Sigmoid colon (tissue), 4 donors: Measurements from ENCODE around the gene AP3B1.

ENCODE experiments used
- EP300 ChIP-seq, 4 donors: sonication (generic); formaldehyde crosslinking; IDR thresholded peaks; one replicate each; pipeline ENCODE4 v1.6.1; 2017; ENCODE audit warnings: antibody characterized with exemption in 4 of 4
- POLR2A ChIP-seq, 2 donors: fragments of 450-650 bp; IDR thresholded peaks; one replicate each; pipeline ENCODE4 v1.6.1; 2016; ENCODE audit warnings: antibody characterized with exemption in 2 of 2, mild to moderate bottlenecking in 2 of 2, moderate library complexity in 2 of 2
- POLR2AphosphoS5 ChIP-seq, 4 donors: sonication (generic); formaldehyde crosslinking; IDR thresholded peaks; one replicate each; pipeline ENCODE4 v1.6.1; 2017; ENCODE audit warnings: antibody characterized with exemption in 4 of 4
- TF ChIP-seq, protein P1 (sequence below), 4 experiments: fragments of 450-650 bp in 3 of 4; fragments of 200-600 bp in 1 of 4; IDR thresholded peaks; one replicate each; pipeline ENCODE4 v1.5.1; 2016 to 2019; ENCODE audit warnings: antibody characterized with exemption in 4 of 4, mild to moderate bottlenecking in 3 of 4, moderate library complexity in 2 of 4

DNA sequence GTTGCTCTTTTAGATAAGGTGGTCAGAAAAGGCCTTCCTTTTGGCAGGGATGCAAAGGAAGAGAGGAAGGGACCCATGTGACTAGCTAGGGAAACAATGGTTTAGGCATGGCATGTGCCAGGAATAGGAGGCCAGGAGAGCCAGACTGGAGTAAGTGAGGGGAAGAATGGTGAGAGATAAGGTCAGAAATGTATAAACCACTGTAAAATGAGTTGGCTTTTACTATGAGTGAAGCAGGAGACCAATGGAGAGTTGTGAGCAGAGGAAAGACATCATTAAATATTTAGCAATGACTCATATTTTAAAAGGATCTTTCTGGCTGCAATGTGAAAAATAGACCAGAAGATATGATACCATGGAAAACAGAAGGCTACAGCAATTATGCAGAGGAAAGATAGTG lies 50.9 kb downstream of the AP3B1 start:
- no peak for TF ChIP-seq EP300 (IDR thresholded peaks at IDR 0.05)
- TF ChIP-seq, protein P1, sequence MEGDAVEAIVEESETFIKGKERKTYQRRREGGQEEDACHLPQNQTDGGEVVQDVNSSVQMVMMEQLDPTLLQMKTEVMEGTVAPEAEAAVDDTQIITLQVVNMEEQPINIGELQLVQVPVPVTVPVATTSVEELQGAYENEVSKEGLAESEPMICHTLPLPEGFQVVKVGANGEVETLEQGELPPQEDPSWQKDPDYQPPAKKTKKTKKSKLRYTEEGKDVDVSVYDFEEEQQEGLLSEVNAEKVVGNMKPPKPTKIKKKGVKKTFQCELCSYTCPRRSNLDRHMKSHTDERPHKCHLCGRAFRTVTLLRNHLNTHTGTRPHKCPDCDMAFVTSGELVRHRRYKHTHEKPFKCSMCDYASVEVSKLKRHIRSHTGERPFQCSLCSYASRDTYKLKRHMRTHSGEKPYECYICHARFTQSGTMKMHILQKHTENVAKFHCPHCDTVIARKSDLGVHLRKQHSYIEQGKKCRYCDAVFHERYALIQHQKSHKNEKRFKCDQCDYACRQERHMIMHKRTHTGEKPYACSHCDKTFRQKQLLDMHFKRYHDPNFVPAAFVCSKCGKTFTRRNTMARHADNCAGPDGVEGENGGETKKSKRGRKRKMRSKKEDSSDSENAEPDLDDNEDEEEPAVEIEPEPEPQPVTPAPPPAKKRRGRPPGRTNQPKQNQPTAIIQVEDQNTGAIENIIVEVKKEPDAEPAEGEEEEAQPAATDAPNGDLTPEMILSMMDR (IDR thresholded peaks at IDR 0.05), result no peak
- TF ChIP-seq POLR2AphosphoS5 (IDR thresholded peaks at IDR 0.05), result no peak
- TF ChIP-seq POLR2A (IDR thresholded peaks at IDR 0.05), result no peak
